SK-N-SH treated with all-trans-retinoic acid at 6 μM for 48 hours (cell line): Measurements from ENCODE around the gene ATL1.

ENCODE experiments used
- CREB5 ChIP-seq: fragments of 250-450 bp; sonication (Bioruptor Pico); IDR thresholded peaks from 2 replicates; pipeline ENCODE4 v1.5.1; 2020; ENCODE audit warnings: low read depth, mild to moderate bottlenecking, moderate library complexity
- PATZ1 ChIP-seq: fragments of 250-450 bp; sonication (Bioruptor Pico); IDR thresholded peaks from 2 replicates; pipeline ENCODE4 v1.8.0; 2020; ENCODE audit warnings: mild to moderate bottlenecking, moderate library complexity, borderline replicate concordance
- RARB ChIP-seq: fragments of 250-450 bp; sonication (Bioruptor Pico); IDR thresholded peaks from 2 replicates; pipeline ENCODE4 v1.8.0; 2021; ENCODE audit warnings: mild to moderate bottlenecking, moderate library complexity
- TOX ChIP-seq: fragments of 250-450 bp; sonication (Bioruptor Pico); IDR thresholded peaks from 2 replicates; pipeline ENCODE4 v1.8.0; 2021; ENCODE audit warnings: mild to moderate bottlenecking, moderate library complexity, borderline replicate concordance
- ZNF70 ChIP-seq: fragments of 450-650 bp; formaldehyde crosslinking; IDR thresholded peaks from 2 replicates; pipeline ENCODE4 v1.5.0; 2020; ENCODE audit warnings: mild to moderate bottlenecking, moderate library complexity

DNA sequence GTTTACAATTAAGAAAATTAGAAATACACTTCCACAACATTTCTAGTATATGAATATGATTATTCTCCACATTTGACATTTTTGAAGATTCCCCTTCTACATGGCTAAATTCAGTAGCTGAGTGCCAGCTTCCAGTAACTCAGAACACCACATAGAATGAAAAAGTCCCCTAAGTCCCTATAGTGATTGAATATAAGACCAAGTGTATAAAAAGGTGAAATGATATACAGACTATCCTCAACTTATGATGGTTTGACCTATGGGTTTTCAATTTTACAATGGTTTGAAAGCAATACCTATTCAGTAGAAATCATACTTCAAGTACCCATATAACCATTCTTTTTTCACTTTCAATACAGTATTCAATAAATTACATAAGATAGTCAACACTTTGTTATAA, 15.8 kb downstream of the ATL1 start:
- TF ChIP-seq ZNF70 (CRISPR knock-in tag), result no peak
- TF ChIP-seq CREB5 (CRISPR knock-in tag), result no peak
- no peak for TF ChIP-seq TOX (CRISPR knock-in tag)
- TF ChIP-seq PATZ1 (CRISPR knock-in tag), result no peak
- TF ChIP-seq RARB (CRISPR knock-in tag), result no peak
